Activated naive CD8-positive, alpha-beta T cell treated with anti-CD3 and anti-CD28 coated beads, Interleukin-2, amount 50 U/mL, for 24 hours (primary cell): ENCODE data around the gene TUBB.

ENCODE experiments used
- ATAC-seq: fragments of 150-1000 bp; cut with Tn5 transposase; one replicate; pipeline ENCODE4 v1.10.0; 2021
- DNase-seq: peaks from one replicate; pipeline ENCODE4 v3.0.0; 2021
- H3K27ac Mint-ChIP-seq: one replicate; pipeline ENCODE4 v1.8.0; 2021; ENCODE audit warnings: mild to moderate bottlenecking, mixed read lengths
- H3K27me3 Mint-ChIP-seq: one replicate; pipeline ENCODE4 v1.8.0; 2021; ENCODE audit warnings: mixed read lengths
- H3K36me3 Mint-ChIP-seq: one replicate; pipeline ENCODE4 v1.8.0; 2021; ENCODE audit warnings: low read depth, mixed read lengths
- H3K4me1 Mint-ChIP-seq: one replicate; pipeline ENCODE4 v1.8.0; 2021; ENCODE audit warnings: mixed read lengths
- H3K4me3 Mint-ChIP-seq: one replicate; pipeline ENCODE4 v1.8.0; 2021; ENCODE audit warnings: mild to moderate bottlenecking, moderate library complexity, mixed read lengths
- H3K9me3 Mint-ChIP-seq: one replicate; pipeline ENCODE4 v1.8.0; 2021; ENCODE audit warnings: mixed read lengths

Gene TUBB

GRCh38 chr6:30719791-30720737 is at the start of gene TUBB:
Gene TUBB (plus strand): TSS chr6:30720352. CDS start chr6:30720507, 155 bp downstream.
- Mint-ChIP-seq H3K4me1 (peaks cover 71% of the 10 kb centered on the region), H3K9me3 (no peaks in the 10 kb centered on the region), H3K27ac (peak within 1 kb of the TSS; percentile 98), H3K36me3 (peaks cover 54% of the 10 kb centered on the region), H3K27me3 (no peaks in the 10 kb centered on the region), H3K4me3 (peak within 1 kb of the TSS; percentile 96)
- ATAC-seq: peak; percentile 70
- DNase-seq: peak; percentile 97

- peaks cover 32% of the 10 kb centered on the region for H3K36me3 Mint-ChIP-seq
- H3K9me3 Mint-ChIP-seq: no peaks in the 10 kb centered on the region
- ATAC-seq (no peak), DNase-seq (no peak)
- peak overlapping the region; percentile 93 for H3K4me3 Mint-ChIP-seq
- peak overlapping the region; percentile 2 for H3K27ac Mint-ChIP-seq
- peaks cover 2% of the 10 kb centered on the region for H3K27me3 Mint-ChIP-seq
- H3K4me1 Mint-ChIP-seq: peaks cover 33% of the 10 kb centered on the region
Observed at GRCh38 chr6:30670760-30671527, 49.2 kb upstream of the TUBB start.

GRCh38 chr6:30672445-30673253 is 47.5 kb upstream of the TUBB start, which contains the start of gene DHX16:
Gene DHX16 (minus strand): TSS chr6:30673006. CDS start chr6:30672841, 165 bp downstream.
- peaks cover 35% of the 10 kb centered on the region for H3K36me3 Mint-ChIP-seq
- peak; percentile 93 for DNase-seq
- peak; percentile 82 for ATAC-seq
- H3K9me3 Mint-ChIP-seq: no peaks in the 10 kb centered on the region
- peaks cover 2% of the 10 kb centered on the region for H3K27me3 Mint-ChIP-seq
- H3K4me3 Mint-ChIP-seq: peak within 1 kb of the TSS; percentile 93
- peak within 1 kb of the TSS; percentile 91 for H3K27ac Mint-ChIP-seq
- H3K4me1 Mint-ChIP-seq: peaks cover 26% of the 10 kb centered on the region

DNA sequence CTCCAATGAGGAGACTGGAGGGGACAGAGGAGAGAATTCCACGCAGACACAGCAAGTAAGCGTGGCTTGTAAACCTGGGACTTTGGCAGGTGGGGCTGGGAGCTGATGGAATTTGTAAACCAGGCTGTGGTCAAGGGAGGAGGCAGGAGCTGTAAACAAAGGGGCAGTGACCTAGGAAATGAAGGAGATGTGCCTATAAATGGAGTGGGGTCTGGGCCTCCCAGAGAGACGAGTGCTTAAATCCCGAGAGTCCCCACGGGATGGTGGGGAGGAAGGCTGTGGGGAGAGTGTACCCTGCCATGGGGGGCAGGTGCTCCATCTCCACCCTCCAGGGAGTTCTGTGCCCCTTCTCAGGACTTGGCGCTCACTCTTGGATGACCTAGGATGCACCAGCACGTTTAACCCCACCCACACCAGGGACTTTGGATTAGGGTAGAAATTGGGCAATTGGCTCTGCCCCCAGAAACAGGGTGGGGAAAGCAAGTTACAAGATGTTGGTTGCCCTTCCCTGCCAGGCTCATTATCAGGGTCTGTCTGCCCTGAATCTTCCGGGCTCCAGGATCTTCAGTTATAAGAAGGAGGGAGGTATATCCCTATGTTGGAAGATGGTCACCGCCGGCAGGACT is 43.4 kb upstream of the TUBB start:
- DNase-seq (no peak), ATAC-seq (no peak)
- peaks cover 41% of the 10 kb centered on the region for H3K4me1 Mint-ChIP-seq
- H3K36me3 Mint-ChIP-seq: peaks cover 55% of the 10 kb centered on the region
- no peaks in the 10 kb centered on the region for H3K9me3 Mint-ChIP-seq
- peaks cover 2% of the 10 kb centered on the region for H3K27me3 Mint-ChIP-seq
- peak overlapping the region; percentile 25 for H3K4me3 Mint-ChIP-seq
- no peak overlapping the region for H3K27ac Mint-ChIP-seq

DNA sequence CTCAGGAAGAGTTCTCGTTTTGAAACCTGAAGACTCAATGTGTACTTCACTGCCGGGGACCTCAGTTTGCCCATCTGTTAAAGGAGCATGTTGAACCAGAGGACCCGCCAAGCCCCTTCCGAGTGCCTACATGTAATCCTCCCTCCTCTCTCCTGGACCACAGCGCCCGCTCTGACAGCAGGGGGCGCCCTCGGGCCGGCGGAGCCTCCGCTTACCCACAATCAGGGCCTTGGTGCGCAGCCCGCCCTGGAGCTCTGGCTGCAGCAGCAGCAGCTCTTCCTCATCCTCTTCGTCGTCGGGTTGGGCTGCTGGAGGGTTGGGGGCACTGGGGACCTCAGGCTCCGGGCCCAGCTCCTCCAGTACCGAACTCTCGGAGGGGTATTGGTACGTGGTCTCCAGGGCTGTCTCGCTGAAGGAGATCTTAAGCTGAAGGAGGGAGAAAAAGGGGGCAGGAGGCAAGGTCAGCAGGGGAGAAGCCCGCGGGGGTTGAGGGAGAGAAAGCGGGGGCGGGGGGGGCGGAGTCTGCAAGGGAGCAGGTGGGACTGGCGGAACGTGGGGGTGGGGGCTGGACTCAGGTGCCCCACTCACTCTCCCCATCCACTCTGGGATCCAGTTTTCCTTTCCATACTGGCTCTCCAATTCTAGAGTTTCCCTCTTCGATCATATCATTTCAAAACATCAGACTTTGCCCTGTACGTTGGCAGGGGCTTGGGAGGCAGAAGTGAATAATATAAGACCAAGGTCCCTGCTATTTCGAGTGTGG is 41.0 kb upstream of the TUBB start:
- peak; percentile 52 for ATAC-seq
- peak overlapping the region; percentile 100 for H3K4me3 Mint-ChIP-seq
- peaks cover 39% of the 10 kb centered on the region for H3K4me1 Mint-ChIP-seq

DNA sequence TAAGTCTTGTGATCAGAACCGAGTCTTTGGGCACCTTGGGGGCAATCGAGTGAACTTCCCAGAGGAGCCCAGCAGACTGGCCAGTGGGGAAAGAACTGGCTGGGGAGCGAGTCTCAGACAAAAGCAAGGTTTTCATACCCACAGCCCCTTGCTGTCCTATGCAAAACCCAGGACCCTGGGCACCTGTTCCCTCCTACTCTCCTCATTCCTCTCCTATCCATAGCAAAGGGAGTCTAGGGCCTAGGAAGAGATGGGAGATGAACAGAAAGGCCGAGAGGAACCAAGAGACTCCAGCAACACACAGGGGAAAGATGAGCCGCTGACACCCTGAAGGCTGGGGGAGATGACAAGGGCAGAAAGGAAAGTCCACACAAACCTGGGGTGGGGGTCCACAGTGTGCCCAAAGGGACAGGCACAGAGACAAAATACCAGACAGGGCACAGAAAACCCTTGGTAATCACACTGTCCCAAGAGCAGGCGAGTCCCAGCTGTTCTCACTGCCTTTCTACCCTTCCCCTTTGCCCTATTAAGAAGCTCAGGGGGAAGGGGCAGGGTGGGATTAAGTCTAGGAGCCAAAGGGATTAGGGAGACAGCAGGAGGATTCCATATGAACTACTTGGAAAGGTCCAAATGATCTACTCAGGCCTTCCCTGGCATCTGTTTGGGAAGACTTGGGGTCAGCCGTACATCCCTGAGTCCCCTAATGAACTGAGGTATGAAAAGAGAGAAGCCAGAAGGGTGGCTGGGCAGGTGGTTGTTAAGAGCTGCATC is 40.2 kb upstream of the TUBB start:
- Mint-ChIP-seq H3K27me3 (no peaks in the 10 kb centered on the region), H3K9me3 (no peaks in the 10 kb centered on the region), H3K4me3 (peak overlapping the region; percentile 100), H3K36me3 (peaks cover 81% of the 10 kb centered on the region), H3K27ac (peak overlapping the region; percentile 98), H3K4me1 (peaks cover 38% of the 10 kb centered on the region)
- no peak for DNase-seq
- ATAC-seq: no peak

More for the DNA sequence above, 41.0 kb upstream of the TUBB start:
- H3K36me3 Mint-ChIP-seq: peaks cover 75% of the 10 kb centered on the region
- peak; percentile 95 for DNase-seq
- H3K9me3 Mint-ChIP-seq: no peaks in the 10 kb centered on the region
- peak overlapping the region; percentile 98 for H3K27ac Mint-ChIP-seq
- no peaks in the 10 kb centered on the region for H3K27me3 Mint-ChIP-seq

- ATAC-seq (no peak), DNase-seq (no peak)
- H3K4me1 Mint-ChIP-seq: peaks cover 38% of the 10 kb centered on the region
- no peaks in the 10 kb centered on the region for H3K27me3 Mint-ChIP-seq
- H3K4me3 Mint-ChIP-seq: peak overlapping the region; percentile 100
- peaks cover 83% of the 10 kb centered on the region for H3K36me3 Mint-ChIP-seq
- H3K9me3 Mint-ChIP-seq: no peaks in the 10 kb centered on the region
- peak overlapping the region; percentile 98 for H3K27ac Mint-ChIP-seq
Observed at GRCh38 chr6:30681766-30682142, 38.4 kb upstream of the TUBB start.

GRCh38 chr6:30682143-30683117 is 37.7 kb upstream of the TUBB start:
- H3K4me1 Mint-ChIP-seq: peaks cover 36% of the 10 kb centered on the region
- H3K4me3 Mint-ChIP-seq: peak overlapping the region; percentile 100
- DNase-seq: peak; percentile 88
- peak; percentile 70 for ATAC-seq
- peak overlapping the region; percentile 98 for H3K27ac Mint-ChIP-seq
- H3K9me3 Mint-ChIP-seq: no peaks in the 10 kb centered on the region
- H3K27me3 Mint-ChIP-seq: no peaks in the 10 kb centered on the region
- H3K36me3 Mint-ChIP-seq: peaks cover 79% of the 10 kb centered on the region

DNA sequence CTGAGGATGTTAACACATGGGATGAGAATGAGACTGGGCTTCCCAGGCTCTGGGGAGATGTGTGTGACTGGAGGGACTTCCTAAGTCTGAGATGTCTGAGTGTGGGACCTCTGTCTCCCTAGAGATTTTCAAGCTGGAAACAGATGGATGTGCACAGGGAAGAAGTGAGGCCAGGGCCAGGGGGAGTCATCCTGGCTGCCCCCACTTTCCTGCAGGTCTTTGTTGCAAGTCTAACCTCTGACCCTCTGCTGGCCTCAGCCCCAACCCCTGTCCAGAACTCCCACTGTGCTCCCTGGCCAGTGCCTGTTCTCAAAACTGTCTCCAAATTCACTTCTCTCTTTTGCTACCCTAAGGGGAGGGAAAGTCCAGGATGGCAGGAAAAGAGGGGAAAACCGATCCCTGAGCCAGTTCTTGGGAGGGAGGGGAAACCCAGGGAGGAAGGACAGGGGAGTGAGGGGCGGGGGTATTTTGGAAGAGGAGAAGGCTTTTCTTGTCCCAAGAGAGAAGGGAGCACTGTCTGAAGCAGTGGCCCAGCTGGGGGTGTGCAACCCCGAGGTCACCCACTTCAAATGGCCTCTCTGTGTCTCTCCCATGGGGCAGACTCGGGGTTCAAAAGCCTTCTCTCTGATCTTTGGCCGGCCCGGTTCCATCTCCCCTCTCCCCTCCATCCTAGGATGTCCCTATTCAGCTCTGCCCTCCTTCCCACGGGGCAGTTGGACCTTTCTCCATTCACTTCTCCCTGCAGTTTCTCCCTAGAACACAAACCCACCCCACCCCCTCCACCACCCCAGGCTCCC is 36.8 kb upstream of the TUBB start:
- Mint-ChIP-seq H3K36me3 (peaks cover 75% of the 10 kb centered on the region), H3K4me1 (peaks cover 42% of the 10 kb centered on the region), H3K4me3 (peak overlapping the region; percentile 100), H3K9me3 (no peaks in the 10 kb centered on the region), H3K27ac (peak overlapping the region; percentile 98), H3K27me3 (no peaks in the 10 kb centered on the region)
- DNase-seq: peak; percentile 19
- ATAC-seq: no peak

- H3K27ac Mint-ChIP-seq: peak overlapping the region; percentile 98
- H3K9me3 Mint-ChIP-seq: no peaks in the 10 kb centered on the region
- H3K36me3 Mint-ChIP-seq: peaks cover 69% of the 10 kb centered on the region
- peaks cover 43% of the 10 kb centered on the region for H3K4me1 Mint-ChIP-seq
- H3K4me3 Mint-ChIP-seq: peak overlapping the region; percentile 100
- no peaks in the 10 kb centered on the region for H3K27me3 Mint-ChIP-seq
- no peak for DNase-seq
- ATAC-seq: no peak
Observed at GRCh38 chr6:30683980-30684338, 36.2 kb upstream of the TUBB start.

- DNase-seq: peak; percentile 63
Observed at GRCh38 chr6:30684386-30685156, 35.6 kb upstream of the TUBB start.

More at GRCh38 chr6:30684386-30685156, 35.6 kb upstream of the TUBB start:
- Mint-ChIP-seq H3K4me3 (peak overlapping the region; percentile 100), H3K27me3 (no peaks in the 10 kb centered on the region), H3K27ac (peak overlapping the region; percentile 99), H3K4me1 (peaks cover 43% of the 10 kb centered on the region), H3K9me3 (no peaks in the 10 kb centered on the region), H3K36me3 (peaks cover 64% of the 10 kb centered on the region)
- ATAC-seq: no peak
